ENCODE results near the gene GJD3.

GRCh38 chr17:40371261-40371929, 6.9 kb upstream of the GJD3 start:
- no peak for TF ChIP-seq CTCF (IDR thresholded peaks at IDR 0.05)
- no peak for TF ChIP-seq POLR2A (IDR thresholded peaks at IDR 0.05)
- no peak for TF ChIP-seq EP300 (IDR thresholded peaks at IDR 0.05)
- TF ChIP-seq POLR2AphosphoS5 (IDR thresholded peaks at IDR 0.05), result no peak
